K562 (cell line): ENCODE measurements around the gene ZNF319. TPM values are rescaled to one million over a fixed set of nuclear protein-coding genes. Genes with fewer than 3 reads are reported as not detected.

ENCODE experiments used
- ATAC-seq: fragments of 200-7000 bp; cut with Tn5 transposase; 3 replicates; pipeline ENCODE4 v1.9.1; 2020; ENCODE audit warnings: moderate library complexity
- BruUV-seq: library from RNA; stranded (reverse); fragments of 400-500 nt; replicated peaks from 2 replicates; lab custom pipeline; 2021; lab: Mats Ljungman, UMichigan
- CTCF ChIA-PET: fragments of 300-600 bp; formaldehyde crosslinking; extraction: SDS; loops from one replicate; lab custom pipeline; 2021; ENCODE audit warnings: low intra/inter-chr PET ratio; lab: Yijun Ruan, JAX
- POLR2A ChIA-PET: fragments of 300-600, 350-650 bp; sonication (Branson Sonifier 250); formaldehyde crosslinking; extraction: SDS; loops from one replicate; lab custom pipeline; 2021; ENCODE audit warnings: antibody characterized with exemption, inconsistent platforms; lab: Yijun Ruan, JAX
- DNase-seq, 4 experiments: peaks; one replicate each; pipeline versions ENCODE4 v3.0.0 to v3.0.0-alpha.2; 2011 to 2018; ENCODE audit warnings: low spot score in 3 of 4, mixed read lengths in 3 of 4; ENCODE audit errors: extremely low read depth in 1 of 4
- FAIRE-seq: peaks from 2 replicates; lab custom pipeline; 2011; peaks lifted over from hg19 to GRCh38; lab: Jason Lieb, UNC
- H2AFZ ChIP-seq: 2 replicates; pipeline ENCODE4 v1.6.0; 2011; ENCODE audit warnings: low read depth, low read length, control low read depth, inconsistent platforms
- H3K27ac ChIP-seq: fragments of 200-600 bp; 3 replicates; pipeline ENCODE4 v1.8.0; 2011; ENCODE audit warnings: low read depth, mild to moderate bottlenecking, control low read depth, inconsistent platforms, low read length, moderate library complexity, mixed read lengths; ENCODE audit errors: extremely low read depth
- H3K27me3 ChIP-seq, 2 experiments: fragments of 300-600 bp in 1 of 2; 2 replicates in 1 of 2; 3 replicates in 1 of 2; pipeline versions ENCODE4 v1.6.0 to v1.8.0; 2011; ENCODE audit warnings: inconsistent platforms in 2 of 2, low read length in 2 of 2, mild to moderate bottlenecking in 1 of 2, mixed read lengths in 1 of 2, moderate library complexity in 1 of 2; ENCODE audit not compliant: control insufficient read depth in 2 of 2, insufficient read depth in 2 of 2
- H3K36me3 ChIP-seq: fragments of 300-600 bp; 3 replicates; pipeline ENCODE4 v1.8.0; 2011; ENCODE audit warnings: mild to moderate bottlenecking, low read length, inconsistent platforms; ENCODE audit not compliant: control insufficient read depth, insufficient read depth
- H3K4me1 ChIP-seq, 2 experiments: fragments of 200-600 bp in 1 of 2; replicated peaks in 1 of 2; 2 replicates in 1 of 2; 3 replicates in 1 of 2; pipeline versions ENCODE4 v1.5.1 to v1.8.0; 2011; ENCODE audit warnings: inconsistent platforms in 2 of 2, low read length in 2 of 2, mild to moderate bottlenecking in 1 of 2, mixed read lengths in 1 of 2, moderate library complexity in 1 of 2; ENCODE audit not compliant: control insufficient read depth in 2 of 2, insufficient read depth in 2 of 2
- H3K4me2 ChIP-seq: 2 replicates; pipeline ENCODE4 v1.6.1; 2011; ENCODE audit warnings: low read length, control low read depth, inconsistent platforms, mixed read lengths; ENCODE audit not compliant: insufficient read depth
- H3K4me3 ChIP-seq: fragments of 200-600 bp; sonication (generic), shearing (Covaris generic); 2 replicates; pipeline ENCODE4 v1.5.1; 2016; ENCODE audit warnings: control low read depth, inconsistent platforms
- H3K79me2 ChIP-seq: fragments of 200-600 bp; 3 replicates; pipeline ENCODE4 v1.8.0; 2011; ENCODE audit warnings: low read length, inconsistent platforms; ENCODE audit not compliant: control insufficient read depth, insufficient read depth
- H3K9ac ChIP-seq, 2 experiments: 2 replicates each; pipeline versions ENCODE4 v1.6.0 to v1.6.1; 2011; ENCODE audit warnings: low read depth in 2 of 2, low read length in 2 of 2, control low read depth in 1 of 2, inconsistent platforms in 1 of 2, mild to moderate bottlenecking in 1 of 2, mixed read lengths in 1 of 2; ENCODE audit not compliant: insufficient read depth in 1 of 2
- H3K9me1 ChIP-seq: one replicate; pipeline ENCODE4 v1.6.0; 2011; ENCODE audit warnings: inconsistent platforms, mild to moderate bottlenecking, low read length, moderate library complexity; ENCODE audit not compliant: control insufficient read depth, insufficient read depth
- H3K9me3 ChIP-seq: replicated peaks from 2 replicates; pipeline ENCODE4 v1.5.1; 2011; ENCODE audit warnings: low read depth, low read length, inconsistent platforms; ENCODE audit not compliant: control insufficient read depth, insufficient read depth
- H4K20me1 ChIP-seq: replicated peaks from 2 replicates; pipeline ENCODE4 v1.6.1; 2011; ENCODE audit warnings: low read length, inconsistent platforms, mixed read lengths; ENCODE audit not compliant: control insufficient read depth, insufficient read depth
- WGBS: fragments of 100-300 bp; shearing (Covaris generic); methylation state at CpG from one replicate; pipeline ENCODE4 v1.1.6; 2016; ENCODE audit warnings: low coverage, mixed read lengths; ENCODE audit not compliant: insufficient coverage; ENCODE audit errors: missing lambda C conversion rate; 5-methylcytosine and 5-hydroxymethylcytosine counted together
- in situ Hi-C: fragments of 300-500 bp; cut with MboI; formaldehyde crosslinking; loops from 4 replicates; pipeline ENCODE4 v1.15.0; 2018; ENCODE audit warnings: inconsistent platforms, mixed read lengths
- intact Hi-C: fragments of 100-400 bp; cut with micrococcal nuclease; formaldehyde crosslinking; loops from 2 replicates; pipeline ENCODE4 v1.14.2; 2022
- polyA plus RNA-seq, 8 experiments: library from polyadenylated mRNA; depleted of rRNA in 4 of 8; stranded (reverse) in 5 of 8; unstranded in 3 of 8; fragments of >200 nt; fragmentation: Nextera tagmentation in 2 of 8; fragmentation: Illumina TruSeq in 1 of 8; extraction: Ambion mirVana in 2 of 8; extraction: Trizol in 1 of 8; gene quantifications; 2 replicates each; pipeline versions ENCODE4 v1.2.1 to v1.2.3, GENCODE V29; 2011 to 2014; ENCODE audit warnings: inconsistent platforms in 1 of 8, missing spikeins in 1 of 8
- total RNA-seq, 7 experiments: library from RNA; depleted of rRNA in 6 of 7; stranded (reverse); fragments of >200 nt in 6 of 7; fragmentation: Illumina TruSeq in 2 of 7; extraction: Trizol in 2 of 7; gene quantifications; 2 replicates each; pipeline versions ENCODE4 v1.2.1 to v1.2.3, GENCODE V29; 2011 to 2021; ENCODE audit warnings: low replicate concordance in 1 of 7
- TF ChIP-seq, protein P1 (sequence below): sonication (generic); formaldehyde crosslinking; IDR thresholded peaks from 2 replicates; pipeline ENCODE4 v1.8.0; 2022; ENCODE audit warnings: missing genetic modification reagents, mild to moderate bottlenecking, borderline replicate concordance
- TF ChIP-seq, protein P2 (sequence below): fragments of 450-650 bp; formaldehyde crosslinking; IDR thresholded peaks from 2 replicates; pipeline ENCODE4 v1.4.0; 2022; ENCODE audit warnings: missing genetic modification characterization
- TF ChIP-seq, protein P3 (sequence below), 3 experiments: IDR thresholded peaks in 2 of 3; conservative IDR thresholded peaks in 1 of 3; 2 replicates each; pipeline ENCODE4 v1.5.1; 2011 to 2012; ENCODE audit warnings: low read length in 3 of 3, mild to moderate bottlenecking in 3 of 3, control low read depth in 2 of 3, improper control_type of control experiment in 1 of 3, inconsistent platforms in 1 of 3, low read depth in 1 of 3, mixed read lengths in 1 of 3, moderate library complexity in 1 of 3; ENCODE audit not compliant: insufficient read depth in 2 of 3

The ZNF319 gene
- total and polyA plus RNA-seq, 9 of the 15 experiments (the other 6 are each of a cell fraction or from before 2014, with no cell fraction given), result 0.20 to 5.7 (median 1.4) TPM

DNA sequence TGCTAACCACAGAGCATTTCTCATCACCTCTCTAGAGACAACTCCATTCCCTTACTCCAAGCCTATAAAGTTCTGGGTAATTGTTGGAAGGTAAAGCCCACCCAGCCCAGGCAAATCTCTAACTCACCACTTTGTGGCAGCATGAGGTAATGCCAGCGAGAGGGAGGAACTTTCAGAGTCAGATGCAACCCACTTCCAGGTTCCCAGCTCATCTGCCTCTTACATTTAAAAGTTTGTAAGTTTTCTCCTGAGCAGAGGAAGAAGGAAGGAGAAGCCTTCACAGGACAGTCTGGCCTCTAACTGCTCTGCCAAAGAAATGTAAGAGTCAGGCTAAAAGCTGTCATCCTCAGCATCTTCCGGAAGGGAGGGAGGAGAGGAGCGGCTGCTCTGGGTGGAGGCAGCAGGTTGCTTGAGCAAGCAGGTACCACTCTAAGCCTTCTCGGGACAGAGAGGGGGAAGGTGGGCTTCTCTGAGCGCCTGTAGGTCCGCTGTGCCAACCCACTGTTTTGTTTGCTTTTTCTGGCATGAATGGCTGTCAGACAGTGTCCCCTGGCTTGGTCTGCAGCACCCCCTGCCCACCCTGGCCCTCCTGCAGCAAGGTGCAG lies 1.0 kb downstream of the ZNF319 start:
- peak overlapping the region; percentile 77 for H3K4me2 ChIP-seq
- in situ Hi-C loops (no loop called here), intact Hi-C loops (loop anchor here (10.0 kb wide), 1 partner anchor 355 kb away; no protein-coding TSS in a partner anchor)
- BruUV-seq, result no TSS peak
- ChIA-PET CTCF (interaction anchor here (1.0 to 3.2 kb wide), 2 partner anchors 91 to 100 kb away, joined by 3 to 33 read pairs; no protein-coding TSS in a partner anchor), POLR2A (interaction anchor here (0.6 kb wide), 1 partner anchor 1007 kb away, joined by 3 read pairs; no protein-coding TSS in a partner anchor)
- H3K4me3 ChIP-seq, result peak overlapping the region; percentile 94
- 44% methylated on average over 5 of the region's 6 CpGs for WGBS
- peaks cover 6% of the 10 kb centered on the region; the same call in 2 of the 3 replicates for H3K79me2 ChIP-seq
- no peaks in the 10 kb centered on the region for H3K27me3 ChIP-seq
- H3K36me3 ChIP-seq, result peaks cover 31% of the 10 kb centered on the region; the same call in 2 of the 3 replicates
- H3K9ac ChIP-seq, result peak overlapping the region; percentile 63 to 96
- peaks cover 4% of the 10 kb centered on the region for H3K9me1 ChIP-seq
- no peaks in the 10 kb centered on the region for H3K9me3 ChIP-seq
- peaks cover 5% of the 10 kb centered on the region for H4K20me1 ChIP-seq
- H3K27ac ChIP-seq, result no peak overlapping the region
- no peak for DNase-seq
- FAIRE-seq, result peak; percentile 66
- TF ChIP-seq, protein P1, sequence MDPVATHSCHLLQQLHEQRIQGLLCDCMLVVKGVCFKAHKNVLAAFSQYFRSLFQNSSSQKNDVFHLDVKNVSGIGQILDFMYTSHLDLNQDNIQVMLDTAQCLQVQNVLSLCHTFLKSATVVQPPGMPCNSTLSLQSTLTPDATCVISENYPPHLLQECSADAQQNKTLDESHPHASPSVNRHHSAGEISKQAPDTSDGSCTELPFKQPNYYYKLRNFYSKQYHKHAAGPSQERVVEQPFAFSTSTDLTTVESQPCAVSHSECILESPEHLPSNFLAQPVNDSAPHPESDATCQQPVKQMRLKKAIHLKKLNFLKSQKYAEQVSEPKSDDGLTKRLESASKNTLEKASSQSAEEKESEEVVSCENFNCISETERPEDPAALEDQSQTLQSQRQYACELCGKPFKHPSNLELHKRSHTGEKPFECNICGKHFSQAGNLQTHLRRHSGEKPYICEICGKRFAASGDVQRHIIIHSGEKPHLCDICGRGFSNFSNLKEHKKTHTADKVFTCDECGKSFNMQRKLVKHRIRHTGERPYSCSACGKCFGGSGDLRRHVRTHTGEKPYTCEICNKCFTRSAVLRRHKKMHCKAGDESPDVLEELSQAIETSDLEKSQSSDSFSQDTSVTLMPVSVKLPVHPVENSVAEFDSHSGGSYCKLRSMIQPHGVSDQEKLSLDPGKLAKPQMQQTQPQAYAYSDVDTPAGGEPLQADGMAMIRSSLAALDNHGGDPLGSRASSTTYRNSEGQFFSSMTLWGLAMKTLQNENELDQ (CRISPR knock-in tag), result no peak
- TF ChIP-seq, protein P2, sequence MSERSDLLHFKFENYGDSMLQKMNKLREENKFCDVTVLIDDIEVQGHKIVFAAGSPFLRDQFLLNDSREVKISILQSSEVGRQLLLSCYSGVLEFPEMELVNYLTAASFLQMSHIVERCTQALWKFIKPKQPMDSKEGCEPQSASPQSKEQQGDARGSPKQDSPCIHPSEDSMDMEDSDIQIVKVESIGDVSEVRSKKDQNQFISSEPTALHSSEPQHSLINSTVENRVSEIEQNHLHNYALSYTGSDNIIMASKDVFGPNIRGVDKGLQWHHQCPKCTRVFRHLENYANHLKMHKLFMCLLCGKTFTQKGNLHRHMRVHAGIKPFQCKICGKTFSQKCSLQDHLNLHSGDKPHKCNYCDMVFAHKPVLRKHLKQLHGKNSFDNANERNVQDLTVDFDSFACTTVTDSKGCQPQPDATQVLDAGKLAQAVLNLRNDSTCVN (CRISPR knock-in tag), result no peak
- TF ChIP-seq, protein P3, sequence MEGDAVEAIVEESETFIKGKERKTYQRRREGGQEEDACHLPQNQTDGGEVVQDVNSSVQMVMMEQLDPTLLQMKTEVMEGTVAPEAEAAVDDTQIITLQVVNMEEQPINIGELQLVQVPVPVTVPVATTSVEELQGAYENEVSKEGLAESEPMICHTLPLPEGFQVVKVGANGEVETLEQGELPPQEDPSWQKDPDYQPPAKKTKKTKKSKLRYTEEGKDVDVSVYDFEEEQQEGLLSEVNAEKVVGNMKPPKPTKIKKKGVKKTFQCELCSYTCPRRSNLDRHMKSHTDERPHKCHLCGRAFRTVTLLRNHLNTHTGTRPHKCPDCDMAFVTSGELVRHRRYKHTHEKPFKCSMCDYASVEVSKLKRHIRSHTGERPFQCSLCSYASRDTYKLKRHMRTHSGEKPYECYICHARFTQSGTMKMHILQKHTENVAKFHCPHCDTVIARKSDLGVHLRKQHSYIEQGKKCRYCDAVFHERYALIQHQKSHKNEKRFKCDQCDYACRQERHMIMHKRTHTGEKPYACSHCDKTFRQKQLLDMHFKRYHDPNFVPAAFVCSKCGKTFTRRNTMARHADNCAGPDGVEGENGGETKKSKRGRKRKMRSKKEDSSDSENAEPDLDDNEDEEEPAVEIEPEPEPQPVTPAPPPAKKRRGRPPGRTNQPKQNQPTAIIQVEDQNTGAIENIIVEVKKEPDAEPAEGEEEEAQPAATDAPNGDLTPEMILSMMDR (IDR thresholded peaks at IDR 0.05 in 2 of 3, conservative IDR thresholded peaks at IDR 0.05 in 1 of 3; ENCODE audit: insufficient read depth in 2 of 3, low read depth in 1 of 3, low read length in 3 of 3), result 0 out of 6 replicates have a peak, but pooled peaks of 1 of the 3 experiments have one; percentile 2
- H3K4me1 ChIP-seq, result peaks cover 22 to 34% of the 10 kb centered on the region in 2 experiments; a peak in 4 of 5 replicates
- ATAC-seq, result no peak
- H2AFZ ChIP-seq, result 0 out of 2 replicates have a peak overlapping the region, but pooled peaks have one; percentile 74
